SK-N-SH (cell line): ENCODE results near the gene ARHGAP15.

Source experiments
- CTCF ChIP-seq: fragments of 200-600 bp; sonication (generic); IDR thresholded peaks from 2 replicates; pipeline ENCODE4 v1.6.1; 2017; ENCODE audit warnings: antibody characterized with exemption, mild to moderate bottlenecking, moderate library complexity
- EP300 ChIP-seq, 2 experiments: IDR thresholded peaks; 2 replicates each; pipeline versions ENCODE4 v1.4.0 to v1.6.1; 2012; ENCODE audit warnings: borderline replicate concordance in 1 of 2, low read depth in 1 of 2, low read length in 1 of 2
- EZH2phosphoT487 ChIP-seq: fragments of 200-600 bp; sonication (generic); IDR thresholded peaks from 2 replicates; pipeline ENCODE4 v1.6.1; 2017; ENCODE audit warnings: low read depth, mixed run types, mild to moderate bottlenecking, antibody characterized with exemption, moderate library complexity, borderline replicate concordance
- MAX ChIP-seq: IDR thresholded peaks from 2 replicates; pipeline ENCODE4 v1.4.0; 2012; ENCODE audit warnings: low read depth
- MXI1 ChIP-seq: IDR thresholded peaks from 2 replicates; pipeline ENCODE4 v1.6.1; 2012; ENCODE audit warnings: mild to moderate bottlenecking, low read depth, low read length, improper control_type of control experiment
- POLR2AphosphoS5 ChIP-seq: IDR thresholded peaks from 2 replicates; pipeline ENCODE4 v1.6.1; 2012; ENCODE audit warnings: low read depth, low read length
- SIN3A ChIP-seq: IDR thresholded peaks from 2 replicates; pipeline ENCODE4 v1.6.1; 2012; ENCODE audit warnings: low read depth, mild to moderate bottlenecking, low read length, moderate library complexity, borderline replicate concordance
- YY1 ChIP-seq: IDR thresholded peaks from 2 replicates; pipeline ENCODE4 v1.4.0; 2012; ENCODE audit warnings: low read depth, mild to moderate bottlenecking
- ZBTB33 ChIP-seq: IDR thresholded peaks from 2 replicates; pipeline ENCODE4 v1.4.0; 2012; ENCODE audit warnings: low read depth, borderline replicate concordance

- TF ChIP-seq EP300 (IDR thresholded peaks at IDR 0.05; ENCODE audit: borderline replicate concordance in 1 of 2, low read depth in 1 of 2, low read length in 1 of 2) = no peak
- TF ChIP-seq CTCF = no peak
- no peak for TF ChIP-seq SIN3A
- TF ChIP-seq ZBTB33 = no peak
- no peak for TF ChIP-seq YY1
- TF ChIP-seq EZH2phosphoT487 = no peak
- TF ChIP-seq POLR2AphosphoS5 = no peak
- no peak for TF ChIP-seq MXI1
- no peak for TF ChIP-seq MAX
Observed at GRCh38 chr2:143692967-143693366, 563.7 kb downstream of the ARHGAP15 start.
